CD14-positive monocyte (primary cell): Measurements from ENCODE around the gene IBA57. TPM values are rescaled to one million over a fixed set of nuclear protein-coding genes. Genes with fewer than 3 reads are reported as not detected.
"Not testable (repeated sequence)": the region's sequence is repeated elsewhere in the genome, so short reads cannot be mapped to it uniquely, and the experiment has no call there.

Source experiments
- DNase-seq, 3 donors: peaks; one replicate each; pipeline ENCODE4 v3.0.0-alpha.2; 2011 to 2022
- H2AFZ ChIP-seq: 2 replicates; pipeline ENCODE4 v1.6.0; 2012; ENCODE audit warnings: mild to moderate bottlenecking, low read depth, low read length, inconsistent platforms; ENCODE audit not compliant: insufficient read depth, poor library complexity, severe bottlenecking
- H3K27ac ChIP-seq, 2 donors: 1 replicate in 1 of 2; 2 replicates in 1 of 2; pipeline ENCODE4 v1.5.1; 2012 to 2013; ENCODE audit warnings: low read length in 2 of 2, control low read depth in 1 of 2, inconsistent platforms in 1 of 2, low read depth in 1 of 2, mild to moderate bottlenecking in 1 of 2
- H3K27me3 ChIP-seq, 2 donors: one replicate each; pipeline versions ENCODE4 v1.6.0 to v1.6.1; 2011 to 2013; ENCODE audit warnings: low read length in 2 of 2; ENCODE audit not compliant: control insufficient read depth in 2 of 2, insufficient read depth in 2 of 2
- H3K36me3 ChIP-seq, 2 donors: replicated peaks in 1 of 2; 1 replicate in 1 of 2; 2 replicates in 1 of 2; pipeline versions ENCODE4 v1.5.1 to v1.6.1; 2012 to 2013; ENCODE audit warnings: low read length in 2 of 2, control low read depth in 1 of 2, inconsistent platforms in 1 of 2, mild to moderate bottlenecking in 1 of 2; ENCODE audit not compliant: insufficient read depth in 2 of 2, control insufficient read depth in 1 of 2
- H3K4me1 ChIP-seq, 2 donors: 1 replicate in 1 of 2; 2 replicates in 1 of 2; pipeline versions ENCODE4 v1.5.1 to v1.6.1; 2012 to 2013; ENCODE audit warnings: low read length in 2 of 2, control low read depth in 1 of 2, inconsistent platforms in 1 of 2, mild to moderate bottlenecking in 1 of 2, moderate library complexity in 1 of 2; ENCODE audit not compliant: insufficient read depth in 2 of 2, control insufficient read depth in 1 of 2
- H3K4me2 ChIP-seq: replicated peaks from 2 replicates; pipeline ENCODE3; 2012; ENCODE audit warnings: low read length, moderate library complexity, mild to moderate bottlenecking; ENCODE audit not compliant: poor library complexity, severe bottlenecking; ENCODE audit errors: extremely low read depth
- H3K4me3 ChIP-seq, 3 experiments: fragments of 200-600 bp in 1 of 3; sonication (generic) in 1 of 3; replicated peaks in 1 of 3; 1 replicate in 2 of 3; 2 replicates in 1 of 3; pipeline ENCODE4 v1.5.1; 2011 to 2013; ENCODE audit warnings: low read length in 3 of 3, mild to moderate bottlenecking in 3 of 3, control low read depth in 2 of 3, low read depth in 2 of 3, inconsistent platforms in 1 of 3, moderate library complexity in 1 of 3
- H3K79me2 ChIP-seq: 2 replicates; pipeline ENCODE4 v1.6.0; 2012; ENCODE audit warnings: mild to moderate bottlenecking, control low read depth, inconsistent platforms, low read length, moderate library complexity; ENCODE audit not compliant: insufficient read depth
- H3K9ac ChIP-seq: 2 replicates; pipeline ENCODE4 v1.6.0; 2017; ENCODE audit warnings: low read length, mild to moderate bottlenecking; ENCODE audit not compliant: insufficient read depth, poor library complexity, severe bottlenecking
- H3K9me3 ChIP-seq, 2 donors: replicated peaks in 1 of 2; 1 replicate in 1 of 2; 2 replicates in 1 of 2; pipeline versions ENCODE4 v1.5.1 to v1.6.1; 2012 to 2013; ENCODE audit warnings: low read length in 2 of 2, control low read depth in 1 of 2; ENCODE audit not compliant: control insufficient read depth in 1 of 2, insufficient read depth in 1 of 2
- H4K20me1 ChIP-seq: 2 replicates; pipeline ENCODE4 v1.6.0; 2012; ENCODE audit warnings: mild to moderate bottlenecking, low read length, control low read depth, moderate library complexity; ENCODE audit not compliant: insufficient read depth
- H3K27ac Mint-ChIP-seq, 7 donors: one replicate each; pipeline ENCODE4 v1.8.0; 2020; ENCODE audit warnings: mild to moderate bottlenecking in 7 of 7, mixed read lengths in 7 of 7, moderate library complexity in 6 of 7, inconsistent platforms in 2 of 7
- H3K27me3 Mint-ChIP-seq, 3 donors: one replicate each; pipeline ENCODE4 v1.8.0; 2021 to 2022; ENCODE audit warnings: low read depth in 3 of 3, mild to moderate bottlenecking in 3 of 3, mixed read lengths in 3 of 3, moderate library complexity in 3 of 3, inconsistent platforms in 1 of 3
- H3K36me3 Mint-ChIP-seq, 2 donors: one replicate each; pipeline ENCODE4 v1.8.0; 2020; ENCODE audit warnings: mixed read lengths in 2 of 2, inconsistent platforms in 1 of 2, mild to moderate bottlenecking in 1 of 2
- H3K4me1 Mint-ChIP-seq: one replicate; pipeline ENCODE4 v1.8.0; 2020; ENCODE audit warnings: mild to moderate bottlenecking, mixed read lengths
- H3K4me3 Mint-ChIP-seq, 2 donors: one replicate each; pipeline ENCODE4 v1.8.0; 2020; ENCODE audit warnings: mild to moderate bottlenecking in 2 of 2, mixed read lengths in 2 of 2, moderate library complexity in 1 of 2
- H3K9me3 Mint-ChIP-seq, 7 donors: one replicate each; pipeline ENCODE4 v1.8.0; 2020 to 2022; ENCODE audit warnings: mixed read lengths in 7 of 7, mild to moderate bottlenecking in 6 of 7, moderate library complexity in 6 of 7, inconsistent platforms in 2 of 7
- WGBS: methylation state at CpG from one replicate; pipeline ENCODE4 v1.1.5; 2013; ENCODE audit warnings: missing lambda C conversion rate; ENCODE audit not compliant: insufficient coverage; 5-methylcytosine and 5-hydroxymethylcytosine counted together
- intact Hi-C, 2 donors: fragments of 100-400 bp; cut with micrococcal nuclease; formaldehyde crosslinking; loops; one replicate each; pipeline versions ENCODE4 v1.15.0 to v1.15.1; 2023
- polyA plus RNA-seq, 3 donors: library from polyadenylated mRNA; depleted of rRNA in 1 of 3; unstranded in 2 of 3; stranded (reverse) in 1 of 3; fragments of 300-500 nt in 2 of 3; fragments of >200 nt in 1 of 3; fragmentation: Illumina TruSeq in 2 of 3; gene quantifications; 1 replicate in 2 of 3; 2 replicates in 1 of 3; pipeline ENCODE4 v1.2.3, GENCODE V29; 2012 to 2021
- TF ChIP-seq, protein P1 (sequence below): fragments of 200-600 bp; IDR thresholded peaks from one replicate; pipeline ENCODE4 v1.8.0; 2022; ENCODE audit warnings: antibody characterized with exemption, mild to moderate bottlenecking

IBA57 gene
- polyA plus RNA-seq, 3 donors: 1.6 to 2.1 (median 1.7) TPM

- peaks cover 21% of the 10 kb centered on the region for H3K4me1 Mint-ChIP-seq
- H3K27me3 Mint-ChIP-seq: peaks cover 0 to 5% (median 2%) of the 10 kb centered on the region in 3 donors
- no peak overlapping the region for H3K4me2 ChIP-seq
- no peaks in the 10 kb centered on the region for H3K79me2 ChIP-seq
- TF ChIP-seq, protein P1, sequence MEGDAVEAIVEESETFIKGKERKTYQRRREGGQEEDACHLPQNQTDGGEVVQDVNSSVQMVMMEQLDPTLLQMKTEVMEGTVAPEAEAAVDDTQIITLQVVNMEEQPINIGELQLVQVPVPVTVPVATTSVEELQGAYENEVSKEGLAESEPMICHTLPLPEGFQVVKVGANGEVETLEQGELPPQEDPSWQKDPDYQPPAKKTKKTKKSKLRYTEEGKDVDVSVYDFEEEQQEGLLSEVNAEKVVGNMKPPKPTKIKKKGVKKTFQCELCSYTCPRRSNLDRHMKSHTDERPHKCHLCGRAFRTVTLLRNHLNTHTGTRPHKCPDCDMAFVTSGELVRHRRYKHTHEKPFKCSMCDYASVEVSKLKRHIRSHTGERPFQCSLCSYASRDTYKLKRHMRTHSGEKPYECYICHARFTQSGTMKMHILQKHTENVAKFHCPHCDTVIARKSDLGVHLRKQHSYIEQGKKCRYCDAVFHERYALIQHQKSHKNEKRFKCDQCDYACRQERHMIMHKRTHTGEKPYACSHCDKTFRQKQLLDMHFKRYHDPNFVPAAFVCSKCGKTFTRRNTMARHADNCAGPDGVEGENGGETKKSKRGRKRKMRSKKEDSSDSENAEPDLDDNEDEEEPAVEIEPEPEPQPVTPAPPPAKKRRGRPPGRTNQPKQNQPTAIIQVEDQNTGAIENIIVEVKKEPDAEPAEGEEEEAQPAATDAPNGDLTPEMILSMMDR: no peak
- H4K20me1 ChIP-seq: no peaks in the 10 kb centered on the region
- H3K27ac ChIP-seq: no peak overlapping the region
- no peaks in the 10 kb centered on the region for H3K36me3 ChIP-seq
- no peak overlapping the region for H3K4me3 Mint-ChIP-seq
- no peak for DNase-seq
- peak overlapping the region in 1 of 7 donors; percentile 35 for H3K27ac Mint-ChIP-seq
- peaks cover 0 to 17% of the 10 kb centered on the region in 2 donors for H3K9me3 ChIP-seq
- no peaks in the 10 kb centered on the region for H3K36me3 Mint-ChIP-seq
- peaks cover 8 to 31% (median 14%) of the 10 kb centered on the region in 7 donors for H3K9me3 Mint-ChIP-seq
- no peak overlapping the region for H3K4me3 ChIP-seq
- H3K27me3 ChIP-seq: no peaks in the 10 kb centered on the region
- WGBS: 100% methylated on average over 4 of the region's 7 CpGs
- intact Hi-C loops: no loop called here
- H2AFZ ChIP-seq: no peak overlapping the region
- H3K4me1 ChIP-seq: peaks cover 25 to 29% of the 10 kb centered on the region in 2 donors
- no peak overlapping the region for H3K9ac ChIP-seq
Observed at GRCh38 chr1:228226141-228226874, 60.7 kb downstream of the IBA57 start.

DNA sequence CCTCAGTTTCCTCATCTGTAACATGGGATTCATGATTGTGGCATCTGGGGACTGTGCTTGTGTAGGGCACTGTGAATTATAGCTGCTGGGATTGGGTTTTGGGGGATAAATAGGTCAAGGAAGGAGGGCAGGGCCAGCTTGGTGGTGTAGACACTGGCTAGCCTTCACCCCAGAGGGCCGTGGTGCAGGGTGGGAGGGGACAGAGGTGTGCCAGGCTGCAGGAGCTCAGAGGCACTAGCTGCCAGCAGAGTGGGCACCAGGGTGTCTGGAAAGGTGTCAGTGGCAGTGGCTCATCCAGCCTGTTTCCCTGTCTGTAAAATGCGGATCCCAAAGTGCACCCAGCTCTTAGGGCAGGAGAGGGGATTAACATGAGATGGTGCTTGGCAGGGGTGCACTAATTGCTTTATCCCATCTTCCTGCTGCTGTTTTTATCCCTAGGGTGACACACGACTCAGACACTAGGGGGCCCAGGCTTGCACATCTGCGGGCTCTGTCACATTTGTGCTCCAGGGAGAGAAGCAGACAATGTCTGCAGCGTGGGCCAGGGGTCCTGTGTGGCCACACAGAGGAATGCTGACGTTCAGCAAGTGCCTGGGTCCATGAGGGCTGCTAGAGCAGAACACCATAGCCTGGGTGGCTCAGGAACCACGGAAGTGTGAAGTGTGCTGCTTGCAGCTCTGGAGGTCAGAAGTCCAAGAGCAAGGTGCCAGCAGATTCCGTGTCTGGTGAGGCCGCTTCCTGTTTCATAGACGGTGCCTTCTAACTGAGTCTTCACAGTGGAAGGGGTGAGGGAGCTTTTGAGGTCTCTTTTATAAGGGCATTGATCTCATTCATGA, 61.6 kb downstream of the IBA57 start:
- DNase-seq: peak in 1 of 3 donors; percentile 9
- Mint-ChIP-seq H3K4me1 (peaks cover 21% of the 10 kb centered on the region), H3K27me3 (peaks cover 0 to 5% (median 1%) of the 10 kb centered on the region in 3 donors), H3K4me3 (no peak overlapping the region), H3K27ac (peak overlapping the region in 1 of 7 donors; percentile 35), H3K36me3 (no peaks in the 10 kb centered on the region), H3K9me3 (peaks cover 10 to 31% (median 13%) of the 10 kb centered on the region in 7 donors)
- Histone ChIP-seq H2AFZ (peak overlapping the region; percentile 62), H3K9ac (no peak overlapping the region), H3K9me3 (peaks cover 0 to 17% of the 10 kb centered on the region in 2 donors), H3K36me3 (no peaks in the 10 kb centered on the region), H4K20me1 (no peaks in the 10 kb centered on the region), H3K27me3 (no peaks in the 10 kb centered on the region), H3K4me2 (no peak overlapping the region), H3K27ac (peak overlapping the region in 1 of 2 donors; percentile 86), H3K4me3 (no peak overlapping the region), H3K79me2 (no peaks in the 10 kb centered on the region), H3K4me1 (peaks cover 25 to 29% of the 10 kb centered on the region in 2 donors)
- WGBS: 84% methylated on average over 8 of the region's 10 CpGs
- TF ChIP-seq, protein P1: no peak
- intact Hi-C loops: no loop called here

DNA sequence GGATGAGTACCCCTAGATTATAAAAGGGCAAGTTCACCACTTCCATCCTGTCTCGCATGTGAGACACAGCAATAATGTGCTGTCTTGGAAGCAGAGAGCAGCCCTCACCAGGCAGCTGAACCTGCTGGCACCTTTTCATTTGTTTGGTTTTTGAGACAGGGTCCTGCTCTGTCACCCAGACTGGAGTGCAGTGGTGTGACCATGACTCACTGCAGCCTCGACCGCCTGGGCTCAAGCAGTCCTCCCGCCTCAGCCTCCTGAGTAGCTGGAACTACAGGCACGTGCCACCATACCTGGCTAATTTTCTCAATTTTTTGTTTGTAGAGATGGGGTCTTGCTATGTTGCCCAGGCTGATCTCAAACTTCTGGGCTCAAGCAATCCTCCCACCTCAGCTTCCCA, 62.5 kb downstream of the IBA57 start:
- Histone ChIP-seq H3K9me3 (peaks cover 0 to 25% of the 10 kb centered on the region in 2 donors), H3K27ac (peak overlapping the region; percentile 52 to 86), H3K4me3 (peak overlapping the region in 1 of 3 experiments; percentile 52), H3K4me1 (peaks cover 25 to 29% of the 10 kb centered on the region in 2 donors), H3K4me2 (peak overlapping the region; percentile 62), H2AFZ (peak overlapping the region; percentile 62)
- H3K27me3 Mint-ChIP-seq, H3K27me3 ChIP-seq, H4K20me1 ChIP-seq, intact Hi-C loops, H3K36me3 Mint-ChIP-seq, H3K36me3 ChIP-seq, H3K79me2 ChIP-seq, H3K9ac ChIP-seq, H3K4me3 Mint-ChIP-seq: not testable (repeated sequence)
- H3K4me1 Mint-ChIP-seq: peaks cover 21% of the 10 kb centered on the region
- 100% methylated on average over 1 of the region's 5 CpGs for WGBS
- DNase-seq: peak in 2 of 3 donors; percentile 18 to 29
- H3K27ac Mint-ChIP-seq: peak overlapping the region in 5 of 7 donors; percentile 8 to 92 (median 88)
- H3K9me3 Mint-ChIP-seq: peaks cover 13 to 27% (median 16%) of the 10 kb centered on the region in 7 donors
